AG08396 (cell line): ENCODE measurements around the gene KCTD18.

Experiments
- DNase-seq: peaks from one replicate; pipeline ENCODE4 v3.0.0; 2012; ENCODE audit warnings: low spot score, mixed read lengths

Gene KCTD18

GRCh38 chr2:200484934-200485333, 24.9 kb downstream of the KCTD18 start:
- no peak for DNase-seq

- no peak for DNase-seq
Measured at GRCh38 chr2:200483729-200484198, 26.1 kb downstream of the KCTD18 start.

- no peak for DNase-seq
Measured at GRCh38 chr2:200482194-200482593, 27.7 kb downstream of the KCTD18 start.

- peak; percentile 49 for DNase-seq
Measured at GRCh38 chr2:200479692-200480265, 30.1 kb downstream of the KCTD18 start.

GRCh38 chr2:200477667-200478131, 32.2 kb downstream of the KCTD18 start:
- DNase-seq: no peak

- no peak for DNase-seq
Measured at GRCh38 chr2:200476836-200477235, 33.0 kb downstream of the KCTD18 start.

GRCh38 chr2:200475795-200476194, 34.1 kb downstream of the KCTD18 start:
- DNase-seq: no peak

GRCh38 chr2:200472853-200473464, 36.9 kb downstream of the KCTD18 start:
- DNase-seq: no peak

- DNase-seq: no peak
Measured at GRCh38 chr2:200471928-200472645, 37.8 kb downstream of the KCTD18 start.

- DNase-seq: no peak
Measured at GRCh38 chr2:200471324-200471848, 38.5 kb downstream of the KCTD18 start.

- no peak for DNase-seq
Measured at GRCh38 chr2:200470230-200470629, 39.6 kb downstream of the KCTD18 start.

GRCh38 chr2:200469708-200470211, 40.1 kb downstream of the KCTD18 start:
- DNase-seq: no peak

GRCh38 chr2:200467806-200468681, 41.8 kb downstream of the KCTD18 start:
- no peak for DNase-seq

GRCh38 chr2:200466425-200467418, 43.1 kb downstream of the KCTD18 start:
- peak; percentile 63 for DNase-seq

- DNase-seq: no peak
Measured at GRCh38 chr2:200463452-200463851, 46.4 kb downstream of the KCTD18 start.

- DNase-seq: no peak
Measured at GRCh38 chr2:200461846-200462710, 47.8 kb downstream of the KCTD18 start.

GRCh38 chr2:200459101-200459500, 50.8 kb downstream of the KCTD18 start:
- DNase-seq: no peak

GRCh38 chr2:200456567-200456966, 53.3 kb downstream of the KCTD18 start:
- DNase-seq: no peak

- no peak for DNase-seq
Measured at GRCh38 chr2:200455958-200456421, 53.9 kb downstream of the KCTD18 start.
